Measurements from ENCODE around the gene HSH2D. TPM values are rescaled to one million over a fixed set of nuclear protein-coding genes. Genes with fewer than 3 reads are reported as not detected.

HSH2D gene
- polyA plus RNA-seq, 1 of the 3 experiments (the other 2 are of a cell fraction): not detected

DNA sequence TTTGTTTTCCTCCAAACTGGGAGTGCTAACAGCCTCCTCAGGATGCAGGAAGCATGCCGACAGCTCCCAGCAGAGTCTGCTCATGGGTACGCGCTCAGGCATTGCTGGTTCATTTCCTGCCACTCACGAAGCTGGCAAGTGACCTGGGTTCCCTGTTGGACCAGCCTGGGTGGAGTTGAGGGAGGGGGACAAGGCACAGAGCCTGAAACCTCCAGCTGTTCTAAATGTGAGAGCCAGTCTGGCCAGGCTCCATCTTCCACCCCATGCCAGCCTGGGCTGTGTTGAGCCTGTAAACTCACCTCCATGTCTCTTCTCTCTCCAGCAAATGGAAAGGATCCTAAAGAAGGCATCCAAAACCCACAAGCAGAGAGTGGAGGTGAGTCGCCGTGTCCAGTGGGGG lies 46.7 kb downstream of the HSH2D start:
- no peaks in the 10 kb centered on the region for H3F3A ChIP-seq (replicated peaks; ENCODE audit: insufficient read depth)
- H3K4me1 ChIP-seq (ENCODE audit: control insufficient read depth in 1 of 2, insufficient read depth in 2 of 2, low read depth in 1 of 2, low read length in 1 of 2): peaks cover 0 to 7% of the 10 kb centered on the region in 2 experiments; a peak in 2 of 4 replicates
- H4K20me1 ChIP-seq (ENCODE audit: insufficient read depth): 0 out of 2 replicates have a peak, but pooled peaks cover 5% of the 10 kb centered on the region
- TF ChIP-seq POLR2AphosphoS5 (IDR thresholded peaks at IDR 0.05; ENCODE audit: low read depth, low read length) (no peak), FOXJ3 (CRISPR knock-in tag; IDR thresholded peaks at IDR 0.05) (no peak), YY1 (IDR thresholded peaks at IDR 0.05; ENCODE audit: low read depth) (no peak), ELF1 (IDR thresholded peaks at IDR 0.05) (no peak), TAF1 (IDR thresholded peaks at IDR 0.05; ENCODE audit: borderline replicate concordance, low read depth, low read length) (no peak), TEAD4 (IDR thresholded peaks at IDR 0.05; ENCODE audit: borderline replicate concordance, insufficient read depth) (no peak), SMC3 (IDR thresholded peaks at IDR 0.05; ENCODE audit: low read depth, low read length) (no peak), FOXM1 (IDR thresholded peaks at IDR 0.05; ENCODE audit: low read depth) (no peak), RCOR1 (IDR thresholded peaks at IDR 0.05; ENCODE audit: low read length) (no peak), GATA2 (CRISPR knock-in tag; IDR thresholded peaks at IDR 0.05) (no peak), NFIC (IDR thresholded peaks at IDR 0.05; ENCODE audit: borderline replicate concordance) (no peak), MXI1 (IDR thresholded peaks at IDR 0.05; ENCODE audit: low read depth, low read length) (no peak), SIN3A (IDR thresholded peaks at IDR 0.05; ENCODE audit: borderline replicate concordance, low read depth, low read length) (no peak), RXRA (IDR thresholded peaks at IDR 0.05; ENCODE audit: borderline replicate concordance, low read depth) (no peak), JUND (IDR thresholded peaks at IDR 0.05) (no peak), EZH2phosphoT487 (IDR thresholded peaks at IDR 0.05; ENCODE audit: borderline replicate concordance, low read depth) (no peak), EP300 (IDR thresholded peaks at IDR 0.05; ENCODE audit: borderline replicate concordance in 1 of 2, low read depth in 1 of 2, low read length in 1 of 2) (no peak)
- TF ChIP-seq, protein P1, sequence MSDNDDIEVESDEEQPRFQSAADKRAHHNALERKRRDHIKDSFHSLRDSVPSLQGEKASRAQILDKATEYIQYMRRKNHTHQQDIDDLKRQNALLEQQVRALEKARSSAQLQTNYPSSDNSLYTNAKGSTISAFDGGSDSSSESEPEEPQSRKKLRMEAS (IDR thresholded peaks at IDR 0.05; ENCODE audit: low read depth): no peak
- TF ChIP-seq, protein P2, sequence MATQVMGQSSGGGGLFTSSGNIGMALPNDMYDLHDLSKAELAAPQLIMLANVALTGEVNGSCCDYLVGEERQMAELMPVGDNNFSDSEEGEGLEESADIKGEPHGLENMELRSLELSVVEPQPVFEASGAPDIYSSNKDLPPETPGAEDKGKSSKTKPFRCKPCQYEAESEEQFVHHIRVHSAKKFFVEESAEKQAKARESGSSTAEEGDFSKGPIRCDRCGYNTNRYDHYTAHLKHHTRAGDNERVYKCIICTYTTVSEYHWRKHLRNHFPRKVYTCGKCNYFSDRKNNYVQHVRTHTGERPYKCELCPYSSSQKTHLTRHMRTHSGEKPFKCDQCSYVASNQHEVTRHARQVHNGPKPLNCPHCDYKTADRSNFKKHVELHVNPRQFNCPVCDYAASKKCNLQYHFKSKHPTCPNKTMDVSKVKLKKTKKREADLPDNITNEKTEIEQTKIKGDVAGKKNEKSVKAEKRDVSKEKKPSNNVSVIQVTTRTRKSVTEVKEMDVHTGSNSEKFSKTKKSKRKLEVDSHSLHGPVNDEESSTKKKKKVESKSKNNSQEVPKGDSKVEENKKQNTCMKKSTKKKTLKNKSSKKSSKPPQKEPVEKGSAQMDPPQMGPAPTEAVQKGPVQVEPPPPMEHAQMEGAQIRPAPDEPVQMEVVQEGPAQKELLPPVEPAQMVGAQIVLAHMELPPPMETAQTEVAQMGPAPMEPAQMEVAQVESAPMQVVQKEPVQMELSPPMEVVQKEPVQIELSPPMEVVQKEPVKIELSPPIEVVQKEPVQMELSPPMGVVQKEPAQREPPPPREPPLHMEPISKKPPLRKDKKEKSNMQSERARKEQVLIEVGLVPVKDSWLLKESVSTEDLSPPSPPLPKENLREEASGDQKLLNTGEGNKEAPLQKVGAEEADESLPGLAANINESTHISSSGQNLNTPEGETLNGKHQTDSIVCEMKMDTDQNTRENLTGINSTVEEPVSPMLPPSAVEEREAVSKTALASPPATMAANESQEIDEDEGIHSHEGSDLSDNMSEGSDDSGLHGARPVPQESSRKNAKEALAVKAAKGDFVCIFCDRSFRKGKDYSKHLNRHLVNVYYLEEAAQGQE (IDR thresholded peaks at IDR 0.05; ENCODE audit: low read depth, low read length): no peak
- TF ChIP-seq, protein P3, sequence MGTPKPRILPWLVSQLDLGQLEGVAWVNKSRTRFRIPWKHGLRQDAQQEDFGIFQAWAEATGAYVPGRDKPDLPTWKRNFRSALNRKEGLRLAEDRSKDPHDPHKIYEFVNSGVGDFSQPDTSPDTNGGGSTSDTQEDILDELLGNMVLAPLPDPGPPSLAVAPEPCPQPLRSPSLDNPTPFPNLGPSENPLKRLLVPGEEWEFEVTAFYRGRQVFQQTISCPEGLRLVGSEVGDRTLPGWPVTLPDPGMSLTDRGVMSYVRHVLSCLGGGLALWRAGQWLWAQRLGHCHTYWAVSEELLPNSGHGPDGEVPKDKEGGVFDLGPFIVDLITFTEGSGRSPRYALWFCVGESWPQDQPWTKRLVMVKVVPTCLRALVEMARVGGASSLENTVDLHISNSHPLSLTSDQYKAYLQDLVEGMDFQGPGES (IDR thresholded peaks at IDR 0.05; ENCODE audit: low read depth, low read length): no peak
- 81% methylated on average over 6 of the region's 6 CpGs for WGBS (ENCODE audit: low lambda C conversion rate)
- DNase-seq: no peak
- peaks cover 32 to 37% of the 10 kb centered on the region in 2 experiments for H3K36me3 ChIP-seq (replicated peaks in 1 of 2; ENCODE audit: control insufficient read depth in 1 of 2, insufficient read depth in 2 of 2, low read length in 1 of 2)
- H2AFZ ChIP-seq (ENCODE audit: low read depth): no peak overlapping the region
- no peaks in the 10 kb centered on the region for H3K9me2 ChIP-seq
- no peak overlapping the region for H3K27ac ChIP-seq (ENCODE audit: low read depth in 2 of 2, low read length in 1 of 2)
- CTCF ChIA-PET: no interaction called here
- no peak overlapping the region for H3K4me3 ChIP-seq (ENCODE audit: low read depth in 2 of 2, low read length in 1 of 2)
- H3K27me3 ChIP-seq (ENCODE audit: insufficient read depth): no peaks in the 10 kb centered on the region
- H3K9ac ChIP-seq: no peak overlapping the region
- no peaks in the 10 kb centered on the region for H3K9me3 ChIP-seq
- peaks cover 45% of the 10 kb centered on the region for H3K79me2 ChIP-seq (ENCODE audit: insufficient read depth)
- no peak overlapping the region for H3K4me2 ChIP-seq
- POLR2A ChIA-PET: no interaction called here

All from SK-N-SH (cell line).